Nephron (organoid): ENCODE results near the gene CTNNA3.

Source experiments
- H3K27ac Mint-ChIP-seq, 3 experiments: 2 replicates each; pipeline ENCODE4 v1.8.0; 2020; ENCODE audit warnings: mixed read lengths in 3 of 3, mild to moderate bottlenecking in 2 of 3, moderate library complexity in 1 of 3
- H3K27me3 Mint-ChIP-seq: 2 replicates; pipeline ENCODE4 v1.8.0; 2021; ENCODE audit warnings: low read depth, mild to moderate bottlenecking, moderate library complexity, mixed read lengths
- H3K36me3 Mint-ChIP-seq: 2 replicates; pipeline ENCODE4 v1.8.0; 2020; ENCODE audit warnings: low read depth, mixed read lengths
- H3K4me1 Mint-ChIP-seq: 2 replicates; pipeline ENCODE4 v1.8.0; 2020; ENCODE audit warnings: mixed read lengths
- H3K4me3 Mint-ChIP-seq, 3 experiments: 2 replicates each; pipeline ENCODE4 v1.8.0; 2020; ENCODE audit warnings: mild to moderate bottlenecking in 3 of 3, mixed read lengths in 3 of 3, moderate library complexity in 2 of 3
- H3K9me3 Mint-ChIP-seq: 2 replicates; pipeline ENCODE4 v1.8.0; 2020; ENCODE audit warnings: mixed read lengths
- TF ChIP-seq, protein P1 (sequence below), 3 experiments: fragments of 200-600 bp; sonication (generic); IDR thresholded peaks; one replicate each; pipeline ENCODE4 v1.5.0; 2021; ENCODE audit warnings: antibody characterized with exemption in 3 of 3; ENCODE audit not compliant: unreplicated experiment in 3 of 3

The CTNNA3 gene

DNA sequence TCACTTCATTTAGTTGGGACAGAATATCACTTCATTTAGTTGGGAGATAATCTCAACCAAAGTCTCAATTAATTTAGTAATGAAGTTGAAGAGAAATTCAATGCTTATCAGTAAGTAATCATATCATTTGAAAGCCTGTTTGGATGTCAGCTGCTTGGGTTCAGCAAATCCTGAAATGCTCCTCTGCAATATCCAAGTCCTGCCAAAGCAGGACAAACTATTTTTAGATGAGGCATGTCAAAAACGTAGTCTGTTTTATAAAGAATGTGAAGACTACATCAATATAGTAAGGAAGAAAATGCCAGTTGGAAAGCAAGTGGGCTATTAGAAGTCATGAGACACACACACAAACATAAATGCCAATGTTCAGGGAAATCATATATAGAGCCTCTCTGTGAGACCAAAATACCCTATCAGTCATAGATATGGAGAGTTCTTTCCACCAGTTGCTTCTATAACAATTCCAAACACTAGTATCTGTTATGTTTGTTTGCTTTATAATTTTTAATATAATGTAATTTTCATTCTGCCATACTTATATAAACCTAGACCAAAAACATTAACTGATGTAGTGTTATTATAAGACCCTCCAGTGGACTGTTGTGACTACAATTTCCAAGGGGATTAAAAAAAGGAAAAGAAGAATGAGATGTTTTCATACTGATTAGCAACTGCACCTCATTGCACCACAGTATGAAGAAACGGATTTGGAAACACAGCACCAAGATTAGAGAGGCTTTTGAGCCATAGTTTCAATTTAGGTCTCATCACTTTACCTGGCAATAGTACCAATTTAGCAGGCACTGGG lies 609.5 kb downstream of the CTNNA3 start:
- H3K27ac Mint-ChIP-seq = no peak overlapping the region
- H3K4me3 Mint-ChIP-seq = no peak overlapping the region
- peaks cover 9% of the 10 kb centered on the region for H3K27me3 Mint-ChIP-seq
- H3K36me3 Mint-ChIP-seq = no peaks in the 10 kb centered on the region
- H3K4me1 Mint-ChIP-seq = no peaks in the 10 kb centered on the region
- TF ChIP-seq, protein P1, sequence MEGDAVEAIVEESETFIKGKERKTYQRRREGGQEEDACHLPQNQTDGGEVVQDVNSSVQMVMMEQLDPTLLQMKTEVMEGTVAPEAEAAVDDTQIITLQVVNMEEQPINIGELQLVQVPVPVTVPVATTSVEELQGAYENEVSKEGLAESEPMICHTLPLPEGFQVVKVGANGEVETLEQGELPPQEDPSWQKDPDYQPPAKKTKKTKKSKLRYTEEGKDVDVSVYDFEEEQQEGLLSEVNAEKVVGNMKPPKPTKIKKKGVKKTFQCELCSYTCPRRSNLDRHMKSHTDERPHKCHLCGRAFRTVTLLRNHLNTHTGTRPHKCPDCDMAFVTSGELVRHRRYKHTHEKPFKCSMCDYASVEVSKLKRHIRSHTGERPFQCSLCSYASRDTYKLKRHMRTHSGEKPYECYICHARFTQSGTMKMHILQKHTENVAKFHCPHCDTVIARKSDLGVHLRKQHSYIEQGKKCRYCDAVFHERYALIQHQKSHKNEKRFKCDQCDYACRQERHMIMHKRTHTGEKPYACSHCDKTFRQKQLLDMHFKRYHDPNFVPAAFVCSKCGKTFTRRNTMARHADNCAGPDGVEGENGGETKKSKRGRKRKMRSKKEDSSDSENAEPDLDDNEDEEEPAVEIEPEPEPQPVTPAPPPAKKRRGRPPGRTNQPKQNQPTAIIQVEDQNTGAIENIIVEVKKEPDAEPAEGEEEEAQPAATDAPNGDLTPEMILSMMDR (IDR thresholded peaks at IDR 0.05; ENCODE audit: unreplicated experiment in 3 of 3) = no peak
- no peaks in the 10 kb centered on the region for H3K9me3 Mint-ChIP-seq

DNA sequence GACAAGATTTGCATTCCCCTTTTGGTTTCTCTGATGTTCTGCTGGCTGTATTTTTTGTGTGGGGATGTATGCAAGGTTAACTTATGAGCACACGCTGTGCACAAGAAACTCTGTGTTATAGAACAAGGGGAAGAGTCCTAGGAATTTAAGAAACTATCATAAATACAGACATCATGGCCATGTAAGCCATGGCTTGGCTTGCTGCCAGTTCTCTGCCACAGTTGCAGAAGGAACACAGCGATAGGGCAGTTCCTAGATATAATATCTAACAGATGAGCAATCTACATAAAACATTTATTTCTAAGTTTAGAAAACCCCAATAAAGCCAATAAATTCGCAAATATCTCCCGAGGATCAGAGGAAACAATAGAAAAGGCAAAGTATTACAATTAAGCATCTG lies 616.9 kb downstream of the CTNNA3 start:
- no peaks in the 10 kb centered on the region for H3K4me1 Mint-ChIP-seq
- TF ChIP-seq, protein P1 (IDR thresholded peaks at IDR 0.05; ENCODE audit: unreplicated experiment in 3 of 3) = no peak
- H3K4me3 Mint-ChIP-seq = no peak overlapping the region
- H3K36me3 Mint-ChIP-seq = no peaks in the 10 kb centered on the region
- H3K27me3 Mint-ChIP-seq = peaks cover 4% of the 10 kb centered on the region
- H3K9me3 Mint-ChIP-seq = no peaks in the 10 kb centered on the region
- H3K27ac Mint-ChIP-seq = no peak overlapping the region

DNA sequence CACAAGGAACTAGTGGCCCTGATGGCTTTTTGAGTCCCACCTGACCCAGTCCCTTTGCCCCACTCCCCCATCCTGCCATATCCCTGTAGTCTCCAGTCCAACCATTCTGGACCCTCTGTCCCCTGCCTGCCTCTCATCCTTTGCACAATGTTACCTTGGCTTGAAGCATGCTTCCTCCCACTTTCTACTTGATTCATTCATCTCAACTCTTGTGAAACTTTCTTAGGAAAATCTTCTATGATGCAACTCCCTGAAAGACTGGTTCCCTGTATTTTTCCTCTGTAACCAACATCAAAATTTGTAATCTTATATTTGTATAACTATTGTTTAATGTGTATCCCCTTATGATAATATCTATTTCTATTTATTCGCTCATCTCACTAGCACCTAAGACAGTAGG lies 618.6 kb downstream of the CTNNA3 start:
- Mint-ChIP-seq H3K4me3 (no peak overlapping the region), H3K27ac (no peak overlapping the region), H3K4me1 (no peaks in the 10 kb centered on the region), H3K36me3 (no peaks in the 10 kb centered on the region), H3K27me3 (peaks cover 4% of the 10 kb centered on the region), H3K9me3 (no peaks in the 10 kb centered on the region)
- TF ChIP-seq, protein P1 (IDR thresholded peaks at IDR 0.05; ENCODE audit: unreplicated experiment in 3 of 3) = no peak

DNA sequence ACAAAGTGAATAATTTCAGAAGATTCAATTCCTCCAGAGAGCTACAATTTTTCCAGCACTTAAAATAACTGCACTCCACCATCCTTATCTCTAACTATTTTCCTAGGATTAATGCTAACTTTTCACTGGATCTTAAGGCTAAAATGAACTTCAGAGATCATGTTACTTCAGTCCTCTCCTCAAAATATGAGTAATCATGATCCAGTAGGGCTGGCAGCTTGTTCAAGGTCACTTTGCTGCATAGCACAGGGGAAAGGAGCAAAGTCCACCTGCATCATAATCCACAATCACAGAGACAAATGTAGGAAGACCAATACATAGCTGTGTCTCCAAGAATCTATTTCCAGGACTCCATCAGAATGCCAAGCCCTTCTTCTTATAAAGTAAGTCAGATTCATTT lies 619.9 kb downstream of the CTNNA3 start:
- Mint-ChIP-seq H3K4me1 (no peaks in the 10 kb centered on the region), H3K27me3 (no peaks in the 10 kb centered on the region), H3K27ac (peak overlapping the region in 1 of 3 experiments; percentile 70), H3K4me3 (no peak overlapping the region), H3K36me3 (no peaks in the 10 kb centered on the region), H3K9me3 (no peaks in the 10 kb centered on the region)
- TF ChIP-seq, protein P1 (IDR thresholded peaks at IDR 0.05; ENCODE audit: unreplicated experiment in 3 of 3) = no peak

DNA sequence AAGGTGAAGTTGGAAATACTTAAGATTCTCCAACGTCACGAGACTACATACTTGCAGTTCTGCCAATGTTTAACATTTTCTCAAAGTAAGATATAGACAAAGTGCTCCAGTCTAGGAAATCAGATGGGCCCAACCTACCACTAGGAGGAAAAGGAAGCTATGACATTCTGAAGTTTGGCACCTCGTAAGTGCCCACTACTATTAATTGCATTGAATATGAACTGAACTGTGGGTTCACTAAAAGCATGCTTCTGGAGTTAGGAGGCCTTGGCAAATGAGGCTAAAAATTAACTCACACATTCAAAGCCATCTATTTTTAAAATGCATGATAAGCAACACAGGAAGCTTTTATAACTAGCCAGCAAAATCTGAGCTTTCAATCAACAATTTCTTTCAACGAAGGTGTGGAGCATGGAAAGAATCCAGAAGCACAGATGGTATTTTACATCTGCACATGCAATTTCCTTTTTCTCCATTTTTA lies 620.5 kb downstream of the CTNNA3 start:
- TF ChIP-seq, protein P1 (IDR thresholded peaks at IDR 0.05; ENCODE audit: unreplicated experiment in 3 of 3) = no peak
- H3K4me1 Mint-ChIP-seq = no peaks in the 10 kb centered on the region
- H3K9me3 Mint-ChIP-seq = no peaks in the 10 kb centered on the region
- H3K27me3 Mint-ChIP-seq = no peaks in the 10 kb centered on the region
- peak overlapping the region in 1 of 3 experiments; percentile 0 for H3K27ac Mint-ChIP-seq
- no peak overlapping the region for H3K4me3 Mint-ChIP-seq
- H3K36me3 Mint-ChIP-seq = no peaks in the 10 kb centered on the region

DNA sequence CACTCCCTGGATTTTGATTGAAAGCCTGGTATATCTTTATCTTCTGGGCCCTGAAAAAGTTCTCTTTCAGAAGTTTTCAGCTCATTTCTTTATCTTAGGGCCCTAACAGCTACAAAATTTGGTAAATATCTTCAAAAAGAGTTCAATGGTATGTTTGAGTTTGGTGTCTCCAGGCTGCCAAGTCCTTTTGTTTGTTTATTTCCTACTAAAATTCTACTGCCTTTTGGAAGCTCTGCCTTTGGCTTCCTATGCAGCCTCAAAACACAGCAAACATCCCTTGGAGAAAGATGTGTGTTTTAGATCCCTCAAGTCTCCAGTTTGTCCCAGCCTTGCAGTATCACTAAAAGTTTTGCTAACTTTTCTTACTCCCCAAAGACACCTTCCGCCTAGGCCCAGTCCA lies 623.3 kb downstream of the CTNNA3 start:
- Mint-ChIP-seq H3K4me3 (no peak overlapping the region), H3K4me1 (no peaks in the 10 kb centered on the region), H3K27ac (no peak overlapping the region), H3K9me3 (no peaks in the 10 kb centered on the region), H3K27me3 (no peaks in the 10 kb centered on the region), H3K36me3 (no peaks in the 10 kb centered on the region)
- TF ChIP-seq, protein P1 (IDR thresholded peaks at IDR 0.05; ENCODE audit: unreplicated experiment in 3 of 3) = no peak
